CD8-positive, alpha-beta memory T cell (primary cell): ENCODE data around the gene OPA3. TPM values are rescaled to one million over a fixed set of nuclear protein-coding genes. Genes with fewer than 3 reads are reported as not detected.
"Not testable (repeated sequence)": the region's sequence is repeated elsewhere in the genome, so short reads cannot be mapped to it uniquely, and the experiment has no call there.

Source experiments
- CTCF ChIA-PET: fragments of 350-600 bp; sonication (Branson Sonifier 250); formaldehyde crosslinking; loops from one replicate; lab custom pipeline; 2021; ENCODE audit warnings: antibody characterized with exemption; lab: Charles Lee
- POLR2A ChIA-PET: fragments of 350-600 bp; sonication (Branson Sonifier 250); formaldehyde crosslinking; loops from one replicate; lab custom pipeline; 2021; ENCODE audit warnings: antibody characterized with exemption; lab: Charles Lee
- DNase-seq, 5 donors: peaks; one replicate each; pipeline versions ENCODE4 v3.0.0 to v3.0.0-alpha.2; 2020 to 2022; ENCODE audit warnings: mixed read lengths in 1 of 5
- H3K27ac ChIP-seq: one replicate; pipeline ENCODE4 v1.7.0; 2013; ENCODE audit warnings: low read depth, mild to moderate bottlenecking, low read length, moderate library complexity
- H3K27me3 ChIP-seq: 2 replicates; pipeline ENCODE4 v1.7.0; 2013; ENCODE audit warnings: low read length, mild to moderate bottlenecking; ENCODE audit not compliant: insufficient read depth, poor library complexity, severe bottlenecking
- H3K36me3 ChIP-seq: 2 replicates; pipeline ENCODE4 v1.7.0; 2013; ENCODE audit warnings: mild to moderate bottlenecking, low read length, moderate library complexity; ENCODE audit not compliant: insufficient read depth
- H3K4me1 ChIP-seq: 2 replicates; pipeline ENCODE4 v1.7.0; 2013; ENCODE audit warnings: mild to moderate bottlenecking, low read length, moderate library complexity; ENCODE audit not compliant: insufficient read depth
- H3K4me3 ChIP-seq: 2 replicates; pipeline ENCODE4 v1.7.0; 2013; ENCODE audit warnings: mild to moderate bottlenecking, low read length
- H3K9me3 ChIP-seq: 2 replicates; pipeline ENCODE4 v1.7.0; 2013; ENCODE audit warnings: mild to moderate bottlenecking, low read length
- H3K27ac Mint-ChIP-seq, 8 donors: one replicate each; pipeline ENCODE4 v1.8.0; 2020 to 2021; ENCODE audit warnings: mixed read lengths in 8 of 8, mild to moderate bottlenecking in 6 of 8, inconsistent platforms in 3 of 8, moderate library complexity in 3 of 8
- H3K27me3 Mint-ChIP-seq, 2 donors: one replicate each; pipeline ENCODE4 v1.8.0; 2020 to 2021; ENCODE audit warnings: mixed read lengths in 2 of 2, mild to moderate bottlenecking in 1 of 2, moderate library complexity in 1 of 2
- H3K36me3 Mint-ChIP-seq, 3 donors: one replicate each; pipeline ENCODE4 v1.8.0; 2020 to 2021; ENCODE audit warnings: mixed read lengths in 3 of 3, inconsistent platforms in 1 of 3, mild to moderate bottlenecking in 1 of 3
- H3K4me1 Mint-ChIP-seq, 3 donors: one replicate each; pipeline ENCODE4 v1.8.0; 2020 to 2021; ENCODE audit warnings: mixed read lengths in 3 of 3, inconsistent platforms in 1 of 3, mild to moderate bottlenecking in 1 of 3
- H3K4me3 Mint-ChIP-seq, 7 donors: one replicate each; pipeline ENCODE4 v1.8.0; 2020 to 2021; ENCODE audit warnings: mixed read lengths in 7 of 7, mild to moderate bottlenecking in 6 of 7, moderate library complexity in 4 of 7, inconsistent platforms in 2 of 7
- H3K9me3 Mint-ChIP-seq, 5 donors: one replicate each; pipeline ENCODE4 v1.8.0; 2020 to 2022; ENCODE audit warnings: mixed read lengths in 5 of 5, mild to moderate bottlenecking in 3 of 5, moderate library complexity in 2 of 5, inconsistent platforms in 1 of 5
- polyA plus RNA-seq: library from polyadenylated mRNA; unstranded; fragments of 300-500 nt; fragmentation: Illumina TruSeq; gene quantifications from one replicate; pipeline ENCODE4 v1.2.3, GENCODE V29; 2021
- total RNA-seq, 2 experiments: library from RNA; stranded (reverse); gene quantifications; one replicate each; pipeline ENCODE4 v1.2.3, GENCODE V29; 2021

OPA3 gene
- total and polyA plus RNA-seq, 3 experiments from 2014 or later: 14.2 to 18.1 (median 17.5) TPM

- no peak for DNase-seq
- Mint-ChIP-seq H3K27me3 (no peaks in the 10 kb centered on the region), H3K4me1 (peaks cover 41 to 58% (median 43%) of the 10 kb centered on the region in 3 donors), H3K4me3 (peak overlapping the region in 2 of 7 donors; percentile 52 to 74), H3K27ac (peak overlapping the region in 7 of 8 donors; percentile 91 to 99 (median 92)), H3K36me3 (peaks cover 0 to 44% (median 3%) of the 10 kb centered on the region in 3 donors), H3K9me3 (no peaks in the 10 kb centered on the region)
- Histone ChIP-seq H3K9me3 (no peaks in the 10 kb centered on the region), H3K4me1 (peaks cover 41% of the 10 kb centered on the region), H3K36me3 (peaks cover 6% of the 10 kb centered on the region), H3K27me3 (no peaks in the 10 kb centered on the region), H3K4me3 (no peak overlapping the region), H3K27ac (peak overlapping the region; percentile 61)
- ChIA-PET CTCF (interaction anchor here (0.8 to 1.7 kb wide), 10 partner anchors 8 to 128 kb away, joined by 3 to 6 read pairs (median 3); partner anchors contain the start of gene RTN2), POLR2A (no interaction called here)
Observed at GRCh38 chr19:45515807-45516401, 68.7 kb downstream of the OPA3 start.

- H3K27ac Mint-ChIP-seq: peak overlapping the region; percentile 86 to 99 (median 92)
- H3K27me3 Mint-ChIP-seq: no peaks in the 10 kb centered on the region
- peak in 3 of 5 donors; percentile 23 to 58 (median 47) for DNase-seq
- H3K4me1 Mint-ChIP-seq: peaks cover 47 to 65% (median 50%) of the 10 kb centered on the region in 3 donors
- peaks cover 6% of the 10 kb centered on the region for H3K36me3 ChIP-seq
- peaks cover 47% of the 10 kb centered on the region for H3K4me1 ChIP-seq
- H3K36me3 Mint-ChIP-seq: peaks cover 0 to 39% (median 5%) of the 10 kb centered on the region in 3 donors
- H3K9me3 ChIP-seq: no peaks in the 10 kb centered on the region
- peak overlapping the region; percentile 47 to 76 (median 62) for H3K4me3 Mint-ChIP-seq
- POLR2A ChIA-PET: interaction anchor here (0.6 kb wide), 1 partner anchor 31 kb away, joined by 5 read pairs; no protein-coding TSS in a partner anchor
- H3K27ac ChIP-seq: peak overlapping the region; percentile 61
- no peaks in the 10 kb centered on the region for H3K27me3 ChIP-seq
- H3K4me3 ChIP-seq: peak overlapping the region; percentile 41
- no peaks in the 10 kb centered on the region for H3K9me3 Mint-ChIP-seq
- CTCF ChIA-PET: interaction anchor here (0.8 to 2.1 kb wide), 8 partner anchors 11 to 129 kb away, joined by 3 to 6 read pairs (median 4); partner anchors contain the start of gene PPM1N
Observed at GRCh38 chr19:45515081-45515624, 69.4 kb downstream of the OPA3 start.

- Mint-ChIP-seq H3K36me3 (peaks cover 0 to 37% (median 5%) of the 10 kb centered on the region in 3 donors), H3K4me1 (peaks cover 53 to 72% (median 57%) of the 10 kb centered on the region in 3 donors), H3K27me3 (no peaks in the 10 kb centered on the region), H3K4me3 (peak overlapping the region; percentile 48 to 84 (median 62)), H3K9me3 (no peaks in the 10 kb centered on the region), H3K27ac (peak overlapping the region; percentile 86 to 99 (median 93))
- Histone ChIP-seq H3K36me3 (peaks cover 6% of the 10 kb centered on the region), H3K4me3 (peak overlapping the region; percentile 41), H3K27me3 (no peaks in the 10 kb centered on the region), H3K27ac (peak overlapping the region; percentile 61), H3K9me3 (no peaks in the 10 kb centered on the region), H3K4me1 (peaks cover 53% of the 10 kb centered on the region)
- DNase-seq: peak in 1 of 5 donors; percentile 30
- POLR2A ChIA-PET: interaction anchor here (0.6 kb wide), 1 partner anchor 32 kb away, joined by 5 read pairs; no protein-coding TSS in a partner anchor
- CTCF ChIA-PET: interaction anchor here (1.3 to 2.1 kb wide), 6 partner anchors 11 to 129 kb away, joined by 3 to 6 read pairs (median 4); partner anchors contain the start of gene PPM1N
Observed at GRCh38 chr19:45514376-45515051, 70.1 kb downstream of the OPA3 start.

- POLR2A ChIA-PET: interaction anchor here (0.6 kb wide), 1 partner anchor 133 kb away, joined by 3 read pairs; no protein-coding TSS in a partner anchor
- peaks cover 55% of the 10 kb centered on the region for H3K4me1 ChIP-seq
Observed at GRCh38 chr19:45512881-45513483, 71.6 kb downstream of the OPA3 start.

GRCh38 chr19:45511074-45511473 is 73.5 kb downstream of the OPA3 start:
- Mint-ChIP-seq H3K36me3 (peaks cover 0 to 24% (median 2%) of the 10 kb centered on the region in 3 donors), H3K9me3 (no peaks in the 10 kb centered on the region), H3K4me3 (peak overlapping the region; percentile 34 to 97 (median 58)), H3K27me3 (peaks cover 0 to 2% of the 10 kb centered on the region in 2 donors), H3K4me1 (peaks cover 56 to 72% (median 59%) of the 10 kb centered on the region in 3 donors), H3K27ac (peak overlapping the region; percentile 29 to 99 (median 79))
- Histone ChIP-seq H3K36me3 (peaks cover 6% of the 10 kb centered on the region), H3K4me1 (peaks cover 55% of the 10 kb centered on the region), H3K4me3 (no peak overlapping the region), H3K27me3 (no peaks in the 10 kb centered on the region), H3K27ac (no peak overlapping the region), H3K9me3 (no peaks in the 10 kb centered on the region)
- no peak for DNase-seq
- ChIA-PET CTCF (interaction anchor here (0.8 to 1.1 kb wide), 2 partner anchors 12 to 73 kb away, joined by 3 to 4 read pairs; partner anchors contain the start of gene OPA3), POLR2A (no interaction called here)

More at GRCh38 chr19:45512881-45513483, 71.6 kb downstream of the OPA3 start:
- no peak for DNase-seq
- CTCF ChIA-PET: interaction anchor here (1.0 to 2.1 kb wide), 3 partner anchors 15 to 73 kb away, joined by 3 to 4 read pairs (median 4); partner anchors contain the start of gene PPM1N
- no peak overlapping the region for H3K27ac ChIP-seq
- H3K9me3 ChIP-seq: no peaks in the 10 kb centered on the region
- no peaks in the 10 kb centered on the region for H3K27me3 ChIP-seq
- peaks cover 0 to 29% (median 5%) of the 10 kb centered on the region in 3 donors for H3K36me3 Mint-ChIP-seq
- H3K27me3 Mint-ChIP-seq: no peaks in the 10 kb centered on the region
- peaks cover 57 to 78% (median 58%) of the 10 kb centered on the region in 3 donors for H3K4me1 Mint-ChIP-seq
- no peak overlapping the region for H3K4me3 ChIP-seq
- peak overlapping the region in 6 of 7 donors; percentile 13 to 56 (median 46) for H3K4me3 Mint-ChIP-seq
- peaks cover 6% of the 10 kb centered on the region for H3K36me3 ChIP-seq
- H3K9me3 Mint-ChIP-seq: no peaks in the 10 kb centered on the region
- peak overlapping the region; percentile 16 to 99 (median 81) for H3K27ac Mint-ChIP-seq

GRCh38 chr19:45510352-45510751 is 74.2 kb downstream of the OPA3 start:
- H3K27ac Mint-ChIP-seq: peak overlapping the region; percentile 17 to 99 (median 80)
- H3K27me3 Mint-ChIP-seq, H3K4me3 ChIP-seq, POLR2A ChIA-PET, H3K9me3 ChIP-seq, DNase-seq, H3K27ac ChIP-seq, H3K27me3 ChIP-seq, H3K36me3 ChIP-seq, H3K9me3 Mint-ChIP-seq: not testable (repeated sequence)
- CTCF ChIA-PET: interaction anchor here (0.6 to 1.1 kb wide), 4 partner anchors 11 to 183 kb away, joined by 3 to 4 read pairs (median 3); partner anchors contain the start of gene OPA3
- peaks cover 55% of the 10 kb centered on the region for H3K4me1 ChIP-seq
- H3K36me3 Mint-ChIP-seq: peaks cover 0 to 21% (median 2%) of the 10 kb centered on the region in 3 donors
- H3K4me3 Mint-ChIP-seq: peak overlapping the region; percentile 72 to 98 (median 96)
- peaks cover 58 to 73% (median 59%) of the 10 kb centered on the region in 3 donors for H3K4me1 Mint-ChIP-seq

- Histone ChIP-seq H3K27me3 (no peaks in the 10 kb centered on the region), H3K36me3 (peaks cover 3% of the 10 kb centered on the region), H3K27ac (peak overlapping the region; percentile 66), H3K4me1 (peaks cover 52% of the 10 kb centered on the region), H3K9me3 (no peaks in the 10 kb centered on the region), H3K4me3 (peak overlapping the region; percentile 98)
- no peaks in the 10 kb centered on the region for H3K9me3 Mint-ChIP-seq
- peak overlapping the region; percentile 58 to 99 (median 88) for H3K27ac Mint-ChIP-seq
- ChIA-PET CTCF (interaction anchor here (0.6 kb wide), 1 partner anchor 49 kb away, joined by 3 read pairs; no protein-coding TSS in a partner anchor), POLR2A (no interaction called here)
- peaks cover 54 to 72% (median 59%) of the 10 kb centered on the region in 3 donors for H3K4me1 Mint-ChIP-seq
- H3K4me3 Mint-ChIP-seq: peak overlapping the region; percentile 72 to 98 (median 96)
- DNase-seq: no peak
- peaks cover 0 to 2% of the 10 kb centered on the region in 2 donors for H3K27me3 Mint-ChIP-seq
- peaks cover 0 to 21% (median 2%) of the 10 kb centered on the region in 3 donors for H3K36me3 Mint-ChIP-seq
Observed at GRCh38 chr19:45509692-45510015, 74.9 kb downstream of the OPA3 start.
